ENCODE measurements around the gene TJP3.

Gene TJP3

GRCh38 chr19:3768015-3768747 lies 60.0 kb downstream of the TJP3 start:
- no peak for ATAC-seq
- DNase-seq = no peak

GRCh38 chr19:3768748-3769099 lies 60.5 kb downstream of the TJP3 start:
- no peak for DNase-seq
- ATAC-seq = no peak

GRCh38 chr19:3769494-3769893 lies 61.3 kb downstream of the TJP3 start:
- ATAC-seq (no peak), DNase-seq (no peak)

GRCh38 chr19:3770136-3770999 lies 62.2 kb downstream of the TJP3 start:
- no peak for ATAC-seq
- no peak for DNase-seq

GRCh38 chr19:3771000-3771905 lies 63.1 kb downstream of the TJP3 start:
- ATAC-seq (no peak), DNase-seq (no peak)

GRCh38 chr19:3771906-3772455 lies 63.8 kb downstream of the TJP3 start, which contains the start of gene RAX2:
TSS of gene RAX2 (minus strand) at chr19:3772228. CDS start at chr19:3771742, 486 bp downstream.
- ATAC-seq = no peak
- DNase-seq = no peak

- ATAC-seq = no peak
- no peak for DNase-seq
These were observed 65.8 kb downstream of the TJP3 start for GRCh38 chr19:3773814-3774515.

- ATAC-seq (no peak), DNase-seq (no peak)
These were observed 66.6 kb downstream of the TJP3 start for GRCh38 chr19:3774621-3775373.

- no peak for DNase-seq
- no peak for ATAC-seq
These were observed 67.2 kb downstream of the TJP3 start for GRCh38 chr19:3775374-3775711.

GRCh38 chr19:3775831-3776230 lies 67.6 kb downstream of the TJP3 start:
- no peak for ATAC-seq
- no peak for DNase-seq

- ATAC-seq (no peak), DNase-seq (no peak)
These were observed 68.4 kb downstream of the TJP3 start for GRCh38 chr19:3776479-3777040.

- ATAC-seq (no peak), DNase-seq (no peak)
These were observed 70.1 kb downstream of the TJP3 start for GRCh38 chr19:3778104-3778867.

GRCh38 chr19:3778899-3779723 lies 70.9 kb downstream of the TJP3 start:
- DNase-seq (no peak), ATAC-seq (no peak)

- ATAC-seq (no peak), DNase-seq (no peak)
These were observed 72.7 kb downstream of the TJP3 start for GRCh38 chr19:3780786-3781304.

GRCh38 chr19:3781603-3782002 lies 73.4 kb downstream of the TJP3 start:
- DNase-seq = no peak
- ATAC-seq = no peak

- DNase-seq (no peak), ATAC-seq (no peak)
These were observed 74.1 kb downstream of the TJP3 start for GRCh38 chr19:3782330-3782729.

GRCh38 chr19:3782903-3783302 lies 74.7 kb downstream of the TJP3 start:
- ATAC-seq = no peak
- no peak for DNase-seq

All from stimulated activated naive CD8-positive, alpha-beta T cell treated with anti-CD3 and anti-CD28 coated beads, Interleukin-15, Interleukin-2, amounts not matched to agents 100 U/mL and 50 U/mL, for 24 hours (primary cell).